ENCODE measurements around the gene BASP1. TPM values are rescaled to one million over a fixed set of nuclear protein-coding genes. Genes with fewer than 3 reads are reported as not detected.

BASP1 gene
- polyA plus RNA-seq, 1 of the 3 experiments (the other 2 are of a cell fraction), result 107 TPM

GRCh38 chr5:17212996-17213395, 4.4 kb upstream of the BASP1 start:
- DNase-seq, result no peak
- no peaks in the 10 kb centered on the region for H3K36me3 ChIP-seq (replicated peaks in 1 of 2; ENCODE audit: control insufficient read depth in 1 of 2, insufficient read depth in 2 of 2, low read length in 1 of 2)
- ChIA-PET POLR2A (no interaction called here), CTCF (interaction anchor here (0.6 to 4.2 kb wide), 3 partner anchors 9 to 1092 kb away, joined by 3 to 40 read pairs (median 3); no protein-coding TSS in a partner anchor)
- H3K9me2 ChIP-seq, result no peaks in the 10 kb centered on the region
- no peaks in the 10 kb centered on the region; a peak in 2 of 4 replicates for H3K4me1 ChIP-seq (ENCODE audit: control insufficient read depth in 1 of 2, insufficient read depth in 2 of 2, low read depth in 1 of 2, low read length in 1 of 2)
- no peaks in the 10 kb centered on the region for H3K9me3 ChIP-seq
- H3K27ac ChIP-seq (ENCODE audit: low read depth in 2 of 2, low read length in 1 of 2), result no peak overlapping the region
- no peak overlapping the region for H3K9ac ChIP-seq
- no peak overlapping the region for H3K4me3 ChIP-seq (ENCODE audit: low read depth in 2 of 2, low read length in 1 of 2)
- WGBS (ENCODE audit: low lambda C conversion rate), result 82% methylated on average over 3 of the region's 3 CpGs
- H3K27me3 ChIP-seq (ENCODE audit: insufficient read depth), result no peaks in the 10 kb centered on the region
- no peak overlapping the region for H3K4me2 ChIP-seq
- H3F3A ChIP-seq (replicated peaks; ENCODE audit: insufficient read depth), result peaks cover 3% of the 10 kb centered on the region
- H2AFZ ChIP-seq (ENCODE audit: low read depth), result no peak overlapping the region
- TF ChIP-seq GATA2 (CRISPR knock-in tag; IDR thresholded peaks at IDR 0.05) (no peak), USF2 (IDR thresholded peaks at IDR 0.05; ENCODE audit: borderline replicate concordance, low read depth, low read length) (no peak), PBX3 (IDR thresholded peaks at IDR 0.05) (no peak), TCF12 (IDR thresholded peaks at IDR 0.05) (no peak), FOSL2 (IDR thresholded peaks at IDR 0.05; ENCODE audit: borderline replicate concordance, low read depth) (no peak), GABPA (IDR thresholded peaks at IDR 0.05; ENCODE audit: low read depth) (no peak), CTCF (IDR thresholded peaks at IDR 0.05) (no peak), REST (IDR thresholded peaks at IDR 0.05; ENCODE audit: low read depth, low read length) (no peak), NRF1 (IDR thresholded peaks at IDR 0.05; ENCODE audit: low read depth, low read length) (no peak), ELF1 (IDR thresholded peaks at IDR 0.05) (no peak), EP300 (IDR thresholded peaks at IDR 0.05; ENCODE audit: borderline replicate concordance in 1 of 2, low read depth in 1 of 2, low read length in 1 of 2) (no peak), EZH2phosphoT487 (IDR thresholded peaks at IDR 0.05; ENCODE audit: borderline replicate concordance, low read depth) (no peak), USF1 (IDR thresholded peaks at IDR 0.05; ENCODE audit: borderline replicate concordance, low read depth) (no peak), IRF3 (IDR thresholded peaks at IDR 0.05; ENCODE audit: low read depth, low read length) (no peak), RCOR1 (IDR thresholded peaks at IDR 0.05; ENCODE audit: low read length) (no peak), TEAD4 (IDR thresholded peaks at IDR 0.05; ENCODE audit: borderline replicate concordance, insufficient read depth) (no peak), RFX5 (IDR thresholded peaks at IDR 0.05; ENCODE audit: low read length) (no peak), RXRA (IDR thresholded peaks at IDR 0.05; ENCODE audit: borderline replicate concordance, low read depth) (no peak)
- no peaks in the 10 kb centered on the region for H4K20me1 ChIP-seq (ENCODE audit: insufficient read depth)
- H3K79me2 ChIP-seq (ENCODE audit: insufficient read depth), result no peaks in the 10 kb centered on the region
